Activated naive CD8-positive, alpha-beta T cell treated with anti-CD3 and anti-CD28 coated beads for 36 hours (primary cell): ENCODE measurements around the gene MYMK. TPM values are rescaled to one million over a fixed set of nuclear protein-coding genes. Genes with fewer than 3 reads are reported as not detected.

Experiments used
- DNase-seq: peaks from one replicate; pipeline ENCODE4 v3.0.0; 2021
- H3K27ac Mint-ChIP-seq: one replicate; pipeline ENCODE4 v1.8.0; 2022; ENCODE audit warnings: mild to moderate bottlenecking, moderate library complexity, mixed read lengths
- H3K27me3 Mint-ChIP-seq: one replicate; pipeline ENCODE4 v1.8.0; 2022; ENCODE audit warnings: mild to moderate bottlenecking, mixed read lengths
- H3K36me3 Mint-ChIP-seq: one replicate; pipeline ENCODE4 v1.8.0; 2021; ENCODE audit warnings: mild to moderate bottlenecking, mixed read lengths
- H3K4me1 Mint-ChIP-seq: one replicate; pipeline ENCODE4 v1.8.0; 2021; ENCODE audit warnings: mixed read lengths
- H3K4me3 Mint-ChIP-seq: one replicate; pipeline ENCODE4 v1.8.0; 2022; ENCODE audit warnings: mild to moderate bottlenecking, moderate library complexity, mixed read lengths
- H3K9me3 Mint-ChIP-seq: one replicate; pipeline ENCODE4 v1.8.0; 2022; ENCODE audit warnings: mixed read lengths
- total RNA-seq, 2 experiments: library from RNA; stranded (reverse); gene quantifications; one replicate each; pipeline ENCODE4 v1.2.3, GENCODE V29; 2021

Gene MYMK
- total RNA-seq, 2 experiments from 2014 or later = not detected

- Mint-ChIP-seq H3K4me3 (no peak overlapping the region), H3K9me3 (no peaks in the 10 kb centered on the region), H3K27me3 (no peaks in the 10 kb centered on the region), H3K36me3 (no peaks in the 10 kb centered on the region), H3K4me1 (no peaks in the 10 kb centered on the region), H3K27ac (no peak overlapping the region)
- DNase-seq = no peak
Observed at GRCh38 chr9:133494636-133495326, 30.0 kb downstream of the MYMK start.

- Mint-ChIP-seq H3K4me1 (no peaks in the 10 kb centered on the region), H3K27me3 (no peaks in the 10 kb centered on the region), H3K27ac (no peak overlapping the region), H3K36me3 (no peaks in the 10 kb centered on the region), H3K9me3 (no peaks in the 10 kb centered on the region), H3K4me3 (no peak overlapping the region)
- no peak for DNase-seq
Observed at GRCh38 chr9:133493845-133494540, 30.8 kb downstream of the MYMK start.

- Mint-ChIP-seq H3K36me3 (no peaks in the 10 kb centered on the region), H3K4me1 (no peaks in the 10 kb centered on the region), H3K27ac (no peak overlapping the region), H3K9me3 (no peaks in the 10 kb centered on the region), H3K27me3 (no peaks in the 10 kb centered on the region), H3K4me3 (no peak overlapping the region)
- no peak for DNase-seq
Observed at GRCh38 chr9:133493428-133493827, 31.3 kb downstream of the MYMK start.

DNA sequence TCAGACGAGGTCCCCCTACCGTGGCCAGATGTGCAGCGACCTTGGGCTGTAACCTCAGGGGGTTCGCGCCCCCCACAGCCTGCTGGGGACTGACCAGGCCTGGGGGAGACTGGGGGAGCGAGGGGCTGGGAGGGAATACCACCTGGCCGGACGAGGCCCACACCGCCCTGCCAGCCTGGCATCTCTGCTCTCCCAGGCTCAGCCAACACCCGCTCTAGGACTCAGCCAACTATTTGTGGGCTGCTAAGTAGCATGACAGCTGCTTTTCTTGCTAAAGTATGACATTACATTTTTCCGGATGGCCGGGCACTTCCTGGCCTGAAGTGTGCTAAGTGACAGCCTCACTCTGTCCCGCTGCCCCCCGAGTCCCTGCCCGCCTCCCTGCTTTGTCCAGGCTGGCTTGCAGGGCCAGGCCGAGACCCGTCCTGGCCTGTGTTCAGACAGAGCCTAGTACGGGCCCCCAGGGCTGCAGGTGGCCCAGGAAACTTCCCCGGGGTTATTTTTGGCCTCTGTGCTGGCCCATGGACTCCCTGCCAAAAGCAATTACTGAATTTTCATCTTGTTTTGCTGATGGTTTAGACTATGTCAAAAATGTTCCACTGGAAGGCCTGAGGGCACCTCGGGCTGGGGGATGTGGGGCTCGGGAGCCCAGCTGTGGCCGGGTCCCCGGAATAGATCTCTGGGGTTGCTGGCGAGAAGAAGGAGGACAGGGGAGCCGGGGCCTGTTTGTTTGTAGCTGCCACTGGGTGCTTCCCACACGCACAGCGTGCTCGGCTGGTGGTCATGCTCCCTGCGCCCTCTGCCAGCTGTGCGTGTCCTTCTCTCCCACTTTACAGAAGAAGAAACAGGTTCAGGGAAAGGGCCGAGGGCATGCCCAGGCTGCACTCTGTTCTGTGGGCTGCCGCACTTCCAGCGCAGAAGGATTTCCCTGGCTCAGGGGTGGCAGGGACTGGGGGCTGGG, 32.4 kb downstream of the MYMK start:
- H3K4me3 Mint-ChIP-seq = no peak overlapping the region
- H3K9me3 Mint-ChIP-seq = no peaks in the 10 kb centered on the region
- DNase-seq = no peak
- H3K27me3 Mint-ChIP-seq = no peaks in the 10 kb centered on the region
- no peaks in the 10 kb centered on the region for H3K4me1 Mint-ChIP-seq
- H3K36me3 Mint-ChIP-seq = no peaks in the 10 kb centered on the region
- H3K27ac Mint-ChIP-seq = no peak overlapping the region

DNA sequence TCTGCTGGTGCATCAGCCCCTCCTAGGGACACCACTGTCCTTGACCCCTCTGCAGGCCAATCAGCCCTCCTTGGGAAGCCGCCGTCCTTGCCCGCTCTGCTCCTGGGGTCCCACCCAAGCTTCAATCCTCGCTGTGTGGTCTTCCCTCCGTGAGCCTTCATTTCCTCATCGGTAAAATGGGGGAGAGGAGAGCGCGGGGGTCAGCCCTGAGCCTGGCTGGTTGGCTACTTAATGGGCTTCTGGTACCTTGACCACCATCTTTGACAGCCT, 33.2 kb downstream of the MYMK start:
- Mint-ChIP-seq H3K27me3 (no peaks in the 10 kb centered on the region), H3K4me1 (peaks cover under 1% of the 10 kb centered on the region), H3K4me3 (no peak overlapping the region), H3K9me3 (no peaks in the 10 kb centered on the region), H3K27ac (no peak overlapping the region), H3K36me3 (no peaks in the 10 kb centered on the region)
- no peak for DNase-seq

- H3K4me3 Mint-ChIP-seq = no peak overlapping the region
- H3K9me3 Mint-ChIP-seq = no peaks in the 10 kb centered on the region
- no peak for DNase-seq
- no peaks in the 10 kb centered on the region for H3K27me3 Mint-ChIP-seq
- no peak overlapping the region for H3K27ac Mint-ChIP-seq
- peaks cover 5% of the 10 kb centered on the region for H3K4me1 Mint-ChIP-seq
- no peaks in the 10 kb centered on the region for H3K36me3 Mint-ChIP-seq
Observed at GRCh38 chr9:133490865-133491655, 33.7 kb downstream of the MYMK start.

DNA sequence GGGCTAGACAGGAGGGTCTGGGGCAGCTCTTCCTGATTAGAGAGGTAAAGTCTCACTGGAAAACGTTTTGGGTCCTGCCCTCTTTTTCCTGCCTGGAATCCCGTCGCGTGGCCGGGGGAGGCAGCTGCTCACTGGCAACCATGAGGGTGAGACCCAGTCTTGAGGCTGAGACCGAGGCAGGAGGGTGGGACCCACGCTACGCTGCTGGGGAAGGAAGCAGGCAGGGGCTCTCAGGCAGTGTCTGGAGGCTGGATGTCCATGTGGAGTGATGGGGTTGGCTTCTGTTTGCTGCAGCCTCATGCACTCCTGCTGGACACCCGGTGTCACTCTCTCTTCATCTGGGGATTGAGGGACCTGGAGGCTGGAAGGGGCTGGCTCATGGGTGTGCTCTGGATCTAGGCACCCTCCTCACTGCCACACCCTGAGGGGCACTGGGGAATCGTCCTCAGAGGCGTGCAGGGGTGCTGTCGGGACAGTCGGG, 34.5 kb downstream of the MYMK start:
- no peaks in the 10 kb centered on the region for H3K9me3 Mint-ChIP-seq
- no peak overlapping the region for H3K27ac Mint-ChIP-seq
- DNase-seq = no peak
- H3K27me3 Mint-ChIP-seq = no peaks in the 10 kb centered on the region
- no peaks in the 10 kb centered on the region for H3K36me3 Mint-ChIP-seq
- H3K4me1 Mint-ChIP-seq = peaks cover 6% of the 10 kb centered on the region
- no peak overlapping the region for H3K4me3 Mint-ChIP-seq

- Mint-ChIP-seq H3K36me3 (no peaks in the 10 kb centered on the region), H3K27me3 (no peaks in the 10 kb centered on the region), H3K4me3 (no peak overlapping the region), H3K27ac (no peak overlapping the region), H3K4me1 (peaks cover 6% of the 10 kb centered on the region), H3K9me3 (no peaks in the 10 kb centered on the region)
- no peak for DNase-seq
Observed at GRCh38 chr9:133489253-133490190, 35.2 kb downstream of the MYMK start.

DNA sequence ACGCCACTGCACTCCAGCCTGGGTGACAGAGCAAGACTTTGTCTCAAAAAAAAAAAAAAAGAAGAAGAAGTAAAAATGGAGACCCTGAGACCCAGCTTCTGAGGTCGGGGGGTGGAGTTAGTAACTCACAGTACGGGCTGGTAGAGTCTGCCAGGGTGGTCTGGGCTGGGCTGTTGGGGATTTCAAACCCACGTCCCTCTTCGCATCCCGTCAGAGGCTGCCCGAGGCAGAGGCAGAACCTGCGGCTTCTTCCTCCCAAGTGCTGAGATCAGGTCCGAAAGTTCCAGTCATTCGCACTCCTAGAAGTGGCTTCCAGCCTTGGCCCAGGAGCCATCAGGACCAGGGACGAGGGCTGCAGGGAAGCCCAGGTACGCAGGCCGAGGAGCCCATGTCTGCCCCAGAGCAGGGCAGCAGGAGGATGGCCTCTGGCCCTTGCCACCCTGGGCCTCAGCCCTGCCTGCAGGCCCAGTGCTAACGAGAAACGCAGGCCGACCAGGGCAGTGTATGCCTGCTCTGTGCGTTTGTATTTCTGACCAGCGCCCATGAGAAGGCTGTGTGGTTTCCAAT, 36.0 kb downstream of the MYMK start:
- Mint-ChIP-seq H3K36me3 (no peaks in the 10 kb centered on the region), H3K27ac (no peak overlapping the region), H3K27me3 (no peaks in the 10 kb centered on the region), H3K4me3 (no peak overlapping the region), H3K9me3 (no peaks in the 10 kb centered on the region), H3K4me1 (peaks cover 6% of the 10 kb centered on the region)
- no peak for DNase-seq

DNA sequence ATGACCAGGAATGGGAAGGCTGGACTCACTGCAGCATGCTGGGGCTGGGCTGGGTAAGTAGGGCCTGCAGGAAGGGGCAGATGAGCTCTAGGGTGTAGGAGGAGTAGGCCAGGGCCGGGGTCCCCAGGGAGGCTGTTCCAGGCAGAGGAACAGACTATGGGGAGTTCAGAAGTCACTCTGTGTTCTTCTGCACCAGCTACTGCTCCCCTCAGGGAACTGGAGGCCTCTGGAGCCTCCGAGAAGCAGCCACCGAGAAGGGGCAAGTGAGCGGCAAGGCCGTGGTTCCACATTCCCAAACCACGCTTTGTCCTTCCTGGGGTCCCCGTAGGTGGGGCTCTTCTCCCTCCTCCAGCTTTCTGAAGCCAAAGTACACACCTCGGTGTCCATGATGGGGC, 37.4 kb downstream of the MYMK start:
- no peaks in the 10 kb centered on the region for H3K9me3 Mint-ChIP-seq
- H3K27me3 Mint-ChIP-seq = no peaks in the 10 kb centered on the region
- H3K4me1 Mint-ChIP-seq = peaks cover 6% of the 10 kb centered on the region
- H3K4me3 Mint-ChIP-seq = no peak overlapping the region
- DNase-seq = no peak
- no peak overlapping the region for H3K27ac Mint-ChIP-seq
- H3K36me3 Mint-ChIP-seq = no peaks in the 10 kb centered on the region

- DNase-seq = peak; percentile 44
- peak overlapping the region; percentile 37 for H3K4me3 Mint-ChIP-seq
- no peaks in the 10 kb centered on the region for H3K36me3 Mint-ChIP-seq
- H3K4me1 Mint-ChIP-seq = peaks cover 6% of the 10 kb centered on the region
- no peaks in the 10 kb centered on the region for H3K9me3 Mint-ChIP-seq
- H3K27me3 Mint-ChIP-seq = no peaks in the 10 kb centered on the region
- H3K27ac Mint-ChIP-seq = no peak overlapping the region
Observed at GRCh38 chr9:133485531-133486260, 39.1 kb downstream of the MYMK start.

DNA sequence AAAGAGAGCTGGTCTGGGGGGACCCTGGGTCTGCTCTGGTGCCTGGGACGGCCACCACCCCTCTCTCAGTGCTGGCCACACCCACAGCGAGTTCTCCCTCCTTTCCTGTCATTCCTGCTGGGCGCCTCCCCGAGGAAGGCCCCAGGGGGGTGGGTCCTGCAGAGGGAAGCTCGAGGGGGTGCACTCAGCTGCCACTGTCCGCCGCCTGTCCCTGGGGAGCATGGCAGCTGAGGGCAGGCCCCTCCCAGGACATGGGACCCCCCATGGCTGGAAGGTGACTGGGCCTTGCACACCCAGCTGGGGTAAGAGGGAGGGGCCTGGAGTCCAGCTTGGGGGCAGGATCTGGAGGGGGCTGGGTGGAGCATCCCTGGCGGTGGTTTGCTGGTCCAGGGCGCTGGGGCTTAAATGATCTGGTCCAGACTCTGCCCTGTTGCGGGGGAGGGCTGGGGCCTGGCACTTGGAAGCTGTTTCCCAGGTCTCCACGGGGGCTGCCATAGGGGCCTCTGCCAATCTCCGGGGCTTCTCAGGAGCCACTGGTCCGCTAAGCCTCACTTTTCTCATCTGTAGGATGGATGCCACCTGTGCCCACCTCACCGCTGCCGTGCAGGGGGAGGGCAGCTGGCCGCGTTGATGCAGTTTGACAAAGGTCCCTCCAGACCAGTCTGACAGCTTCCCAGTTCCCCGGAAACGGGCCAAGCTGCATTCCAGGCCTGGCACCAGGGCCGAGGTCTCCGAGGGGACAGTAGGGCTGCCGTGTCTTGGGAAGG, 39.9 kb downstream of the MYMK start:
- Mint-ChIP-seq H3K9me3 (no peaks in the 10 kb centered on the region), H3K27me3 (no peaks in the 10 kb centered on the region), H3K4me3 (no peak overlapping the region), H3K27ac (no peak overlapping the region), H3K4me1 (peaks cover 6% of the 10 kb centered on the region), H3K36me3 (no peaks in the 10 kb centered on the region)
- no peak for DNase-seq
